HK-2 (cell line): ENCODE data around the gene LRRC39.

ENCODE experiments used
- DNase-seq: peaks from one replicate; pipeline ENCODE4 v3.0.0-alpha.2; 2018; ENCODE audit not compliant: unreplicated experiment

LRRC39 gene

GRCh38 chr1:100147875-100148274 is 30.2 kb downstream of the LRRC39 start:
- no peak for DNase-seq

DNA sequence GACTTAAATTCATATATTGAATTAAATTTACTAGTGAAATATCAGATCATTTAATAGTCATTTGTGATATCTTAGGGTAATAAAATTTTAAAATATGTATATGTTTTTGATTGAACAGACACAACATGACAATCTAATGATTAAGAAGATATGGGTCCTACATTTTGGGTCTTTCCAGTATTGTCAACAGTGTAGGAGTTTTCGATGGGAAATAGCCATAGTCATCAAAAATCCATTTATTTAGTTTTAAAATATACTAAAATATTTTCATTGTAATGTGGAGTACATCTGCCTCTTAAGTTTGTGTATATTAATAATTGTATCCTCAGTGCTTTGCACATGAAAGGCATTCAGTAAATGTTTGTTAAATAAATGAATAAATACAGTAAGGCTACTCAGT is 31.1 kb downstream of the LRRC39 start:
- no peak for DNase-seq

GRCh38 chr1:100145116-100145515 is 32.9 kb downstream of the LRRC39 start:
- DNase-seq = no peak

- no peak for DNase-seq
Observed at GRCh38 chr1:100142343-100142742, 35.7 kb downstream of the LRRC39 start.

- DNase-seq = no peak
Observed at GRCh38 chr1:100141192-100141591, 36.9 kb downstream of the LRRC39 start.

- no peak for DNase-seq
Observed at GRCh38 chr1:100137602-100138001, 40.5 kb downstream of the LRRC39 start.

DNA sequence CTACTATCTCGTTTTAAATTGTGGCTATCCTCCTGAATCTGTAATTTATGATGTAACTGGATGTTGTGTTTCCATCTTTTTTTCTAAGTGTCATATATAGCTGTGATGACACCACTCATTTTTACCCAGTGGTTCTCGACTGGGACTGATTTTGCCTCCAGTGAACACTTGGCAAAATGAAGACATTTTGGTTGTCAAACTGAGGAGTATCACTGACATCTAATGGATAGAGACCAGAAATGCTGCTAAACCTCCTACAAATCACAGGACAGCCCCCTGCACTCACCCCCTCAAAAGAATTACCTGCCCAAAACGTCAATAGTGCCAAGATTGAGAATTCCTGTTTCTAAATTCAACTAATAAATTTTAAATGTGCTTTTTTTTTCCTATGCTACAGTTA is 43.2 kb downstream of the LRRC39 start:
- DNase-seq = no peak

DNA sequence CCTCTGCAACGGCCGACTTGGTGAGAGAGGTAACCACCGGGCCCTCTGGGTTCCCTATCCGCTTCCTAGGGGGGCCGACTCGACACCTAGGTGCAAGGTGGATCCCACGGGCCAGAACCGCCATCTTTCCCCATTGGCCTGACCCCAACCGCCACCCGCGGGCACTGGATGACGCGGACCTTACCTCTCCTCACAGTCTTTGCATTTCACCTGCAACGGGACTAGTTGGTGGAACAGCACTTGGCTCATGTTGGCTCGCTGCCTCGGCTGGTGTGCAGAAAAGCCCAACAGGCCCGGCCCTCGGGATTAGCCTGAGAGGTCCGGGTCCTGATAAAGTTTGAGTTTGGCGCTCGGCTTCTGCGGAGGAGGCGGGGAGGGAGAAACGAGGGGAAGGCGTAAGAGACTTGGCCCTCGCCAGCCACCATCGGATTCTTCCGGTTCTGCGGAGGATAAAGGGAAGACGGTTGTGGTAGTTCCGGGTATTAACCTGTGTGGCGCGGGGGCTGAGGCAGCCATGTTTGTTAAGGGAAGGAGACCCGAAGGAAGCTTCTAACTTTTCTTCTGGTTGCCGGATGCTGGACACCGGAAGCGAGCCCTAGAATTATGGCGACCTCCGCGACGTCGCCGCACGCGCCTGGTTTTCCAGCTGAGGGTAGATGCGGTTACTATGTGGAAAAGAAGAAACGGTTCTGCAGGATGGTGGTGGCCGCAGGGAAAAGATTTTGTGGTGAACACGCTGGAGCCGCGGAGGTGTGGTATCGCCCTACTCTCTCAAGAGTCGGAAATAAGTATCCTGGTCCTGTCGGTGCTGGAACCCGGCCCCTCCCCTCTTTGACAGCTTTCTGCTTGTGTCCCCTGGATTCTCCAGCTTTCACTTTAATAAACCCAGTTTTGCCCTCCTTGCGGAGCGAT is 45.2 kb downstream of the LRRC39 start, which contains the start of the genes SASS6 and TRMT13:
Gene SASS6, minus strand, starts transcription at position 365 of the 912 bp plus-strand sequence. Its CDS starts 116 bp downstream, at position 249.
Gene TRMT13, plus strand, starts transcription at position 598 of the 912 bp plus-strand sequence. Its CDS starts 6 bp downstream, at position 604.
- DNase-seq = peak; percentile 95

DNA sequence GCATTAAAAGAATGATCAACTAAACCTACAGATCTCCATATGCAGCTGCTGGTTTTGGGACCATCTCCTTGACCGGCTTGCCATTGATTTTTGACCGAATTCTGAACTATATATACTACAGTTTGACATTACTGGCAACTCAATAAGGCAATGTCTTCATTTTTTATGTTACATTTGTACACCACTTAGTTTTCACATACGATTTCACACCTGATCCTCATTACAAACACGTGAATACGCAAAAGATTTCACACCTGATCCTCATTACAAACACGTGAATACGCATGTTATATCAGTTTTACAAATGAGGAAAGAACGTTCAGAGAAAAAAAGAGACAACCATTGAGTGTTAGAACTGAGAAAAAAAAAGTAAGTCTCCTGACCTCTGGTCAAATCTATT is 46.4 kb downstream of the LRRC39 start:
- no peak for DNase-seq

- DNase-seq = no peak
Observed at GRCh38 chr1:100130552-100131077, 47.4 kb downstream of the LRRC39 start.

DNA sequence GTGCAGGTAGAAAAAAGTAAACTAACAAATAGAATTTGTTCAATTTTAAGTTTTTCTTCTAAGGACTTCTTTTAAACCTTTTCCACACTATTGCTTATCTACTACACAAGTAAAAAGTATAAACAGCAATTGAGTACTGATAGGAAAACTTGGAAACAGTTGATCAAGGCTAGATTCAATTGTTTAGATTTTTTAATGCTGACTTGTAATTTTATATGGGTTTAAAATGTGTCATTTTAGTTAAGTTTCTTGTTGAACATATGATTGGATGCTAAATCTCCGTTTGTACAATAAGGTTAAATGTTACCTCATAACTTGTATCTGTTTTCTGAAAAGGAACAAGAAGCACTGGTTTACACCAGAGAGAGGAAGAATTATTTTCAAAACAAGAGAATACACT is 50.8 kb downstream of the LRRC39 start:
- DNase-seq = no peak

- DNase-seq = no peak
Observed at GRCh38 chr1:100122177-100122576, 55.9 kb downstream of the LRRC39 start.

DNA sequence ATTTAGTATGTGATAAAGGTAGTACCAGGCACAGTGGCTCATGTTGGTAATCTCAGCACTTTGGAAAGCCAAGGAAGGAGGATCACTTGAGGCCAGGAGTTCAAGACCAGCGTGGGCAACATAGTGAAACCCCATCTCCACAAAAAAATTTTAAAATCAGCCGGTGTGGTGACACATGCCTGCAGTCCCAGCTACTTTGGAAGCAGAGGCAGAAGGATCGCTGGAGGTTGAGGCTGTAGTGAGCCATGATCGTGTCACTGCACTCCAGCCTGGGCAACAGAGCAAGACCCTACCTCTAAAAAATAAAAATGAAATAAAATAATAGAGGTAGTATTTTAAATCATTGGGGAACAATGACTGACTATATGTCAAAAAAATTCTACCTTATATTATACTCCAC is 62.5 kb downstream of the LRRC39 start:
- no peak for DNase-seq

GRCh38 chr1:100109554-100110066 is 68.4 kb downstream of the LRRC39 start:
- no peak for DNase-seq

- no peak for DNase-seq
Observed at GRCh38 chr1:100107696-100108095, 70.4 kb downstream of the LRRC39 start.

GRCh38 chr1:100101564-100101963 is 76.5 kb downstream of the LRRC39 start:
- no peak for DNase-seq

DNA sequence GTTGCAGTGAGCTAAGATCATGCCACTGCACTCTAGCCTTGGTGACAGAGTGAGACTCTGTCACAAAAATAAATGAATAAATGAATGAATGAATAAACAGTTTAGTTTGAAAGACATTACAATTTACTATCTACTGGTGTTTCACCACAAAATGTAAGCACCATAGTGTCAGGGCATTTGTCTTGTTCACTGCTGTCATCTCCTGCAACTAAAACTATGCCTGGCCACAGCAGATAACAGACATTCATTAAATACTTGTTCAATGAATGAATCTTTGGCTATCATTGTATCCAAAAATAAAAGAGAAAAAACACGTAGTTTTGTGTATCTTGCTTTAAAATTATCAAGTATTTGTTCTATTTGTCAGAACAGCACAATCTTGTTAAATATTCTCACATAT is 77.9 kb downstream of the LRRC39 start:
- DNase-seq = no peak
